IMR-90 (cell line): ENCODE measurements around the gene CWC22. TPM values are rescaled to one million over a fixed set of nuclear protein-coding genes. Genes with fewer than 3 reads are reported as not detected.

ENCODE experiments used
- ATAC-seq: fragments of 200-7000 bp; cut with Tn5 transposase; 2 replicates; pipeline ENCODE4 v1.9.1; 2020; ENCODE audit warnings: low read depth, mild to moderate bottlenecking, moderate library complexity
- BruUV-seq: library from RNA; stranded (reverse); fragments of 400-500 nt; replicated peaks from 2 replicates; lab custom pipeline; 2021; lab: Mats Ljungman, UMichigan
- CTCF ChIA-PET: fragments of 300-600 bp; formaldehyde crosslinking; extraction: SDS; loops from one replicate; lab custom pipeline; 2021; ENCODE audit warnings: antibody characterized with exemption; lab: Yijun Ruan, JAX
- POLR2A ChIA-PET: fragments of 300-600 bp; sonication (Branson Sonifier 250); formaldehyde crosslinking; loops from one replicate; lab custom pipeline; 2022; ENCODE audit warnings: antibody characterized with exemption; ENCODE audit not compliant: unreplicated experiment; lab: Charles Lee
- DNase-seq: peaks from one replicate; pipeline ENCODE4 v3.0.0; 2013
- H2AFZ ChIP-seq: replicated peaks from 2 replicates; pipeline ENCODE3; 2013; ENCODE audit warnings: low read length, mild to moderate bottlenecking; ENCODE audit not compliant: poor library complexity
- H2AK5ac ChIP-seq: 2 replicates; pipeline ENCODE4 v1.6.1; 2013; ENCODE audit warnings: low read depth, low read length, inconsistent platforms
- H2AK9ac ChIP-seq: replicated peaks from 2 replicates; pipeline ENCODE3; 2013; ENCODE audit warnings: mild to moderate bottlenecking, low read depth, low read length, moderate library complexity; ENCODE audit not compliant: poor library complexity
- H2BK120ac ChIP-seq: 2 replicates; pipeline ENCODE4 v1.6.1; 2013; ENCODE audit warnings: low read depth, low read length, inconsistent platforms
- H2BK15ac ChIP-seq: 3 replicates; pipeline ENCODE4 v1.6.1; 2013; ENCODE audit warnings: low read depth, low read length, inconsistent platforms
- H2BK20ac ChIP-seq: 2 replicates; pipeline ENCODE4 v1.6.1; 2013; ENCODE audit warnings: low read depth, mild to moderate bottlenecking, inconsistent platforms, low read length, moderate library complexity
- H2BK5ac ChIP-seq: 2 replicates; pipeline ENCODE4 v1.6.1; 2013; ENCODE audit warnings: mild to moderate bottlenecking, low read depth, low read length, inconsistent platforms; ENCODE audit not compliant: poor library complexity, severe bottlenecking
- H3K14ac ChIP-seq: replicated peaks from 2 replicates; pipeline ENCODE4 v1.6.1; 2013; ENCODE audit warnings: low read depth, low read length, inconsistent platforms
- H3K18ac ChIP-seq: 2 replicates; pipeline ENCODE4 v1.6.1; 2013; ENCODE audit warnings: low read depth, low read length, control low read depth
- H3K23ac ChIP-seq: 2 replicates; pipeline ENCODE4 v1.6.1; 2013; ENCODE audit warnings: low read depth, low read length, inconsistent platforms
- H3K27ac ChIP-seq: 2 replicates; pipeline ENCODE4 v1.5.1; 2013; ENCODE audit warnings: mild to moderate bottlenecking, control low read depth, low read length; ENCODE audit not compliant: insufficient read depth
- H3K27me3 ChIP-seq: 2 replicates; pipeline ENCODE4 v1.6.1; 2013; ENCODE audit warnings: low read length; ENCODE audit not compliant: control insufficient read depth, insufficient read depth
- H3K36me3 ChIP-seq: 2 replicates; pipeline ENCODE4 v1.6.1; 2013; ENCODE audit warnings: low read length, mixed read lengths; ENCODE audit not compliant: control insufficient read depth, insufficient read depth
- H3K4ac ChIP-seq: 2 replicates; pipeline ENCODE4 v1.6.1; 2013; ENCODE audit warnings: low read depth, low read length, inconsistent platforms
- H3K4me1 ChIP-seq: 2 replicates; pipeline ENCODE4 v1.6.1; 2013; ENCODE audit warnings: low read length, mixed read lengths; ENCODE audit not compliant: control insufficient read depth, insufficient read depth
- H3K4me2 ChIP-seq: 2 replicates; pipeline ENCODE4 v1.6.1; 2013; ENCODE audit warnings: low read depth, mild to moderate bottlenecking, control low read depth, low read length, moderate library complexity
- H3K4me3 ChIP-seq: 2 replicates; pipeline ENCODE4 v1.5.1; 2013; ENCODE audit warnings: low read depth, mild to moderate bottlenecking, control low read depth, low read length, moderate library complexity; ENCODE audit not compliant: insufficient read depth
- H3K56ac ChIP-seq: 2 replicates; pipeline ENCODE4 v1.6.1; 2013; ENCODE audit warnings: low read length, inconsistent platforms; ENCODE audit not compliant: insufficient read depth; ENCODE audit errors: extremely low read depth
- H3K79me1 ChIP-seq, 2 experiments: 2 replicates each; pipeline ENCODE4 v1.6.1; 2013; ENCODE audit warnings: low read length in 2 of 2, inconsistent platforms in 1 of 2, low read depth in 1 of 2
- H3K9ac ChIP-seq: 2 replicates; pipeline ENCODE4 v1.6.1; 2013; ENCODE audit warnings: low read depth, low read length, control low read depth
- H3K9me1 ChIP-seq: 2 replicates; pipeline ENCODE4 v1.6.1; 2013; ENCODE audit warnings: low read length, inconsistent platforms; ENCODE audit not compliant: insufficient read depth
- H3K9me3 ChIP-seq: 2 replicates; pipeline ENCODE4 v1.6.1; 2013; ENCODE audit warnings: low read length; ENCODE audit not compliant: control insufficient read depth, insufficient read depth
- H4K20me1 ChIP-seq: 2 replicates; pipeline ENCODE4 v1.6.1; 2013; ENCODE audit warnings: low read length, inconsistent platforms; ENCODE audit not compliant: insufficient read depth
- H4K5ac ChIP-seq: 2 replicates; pipeline ENCODE4 v1.6.1; 2013; ENCODE audit warnings: mild to moderate bottlenecking, low read depth, low read length, control low read depth
- H4K8ac ChIP-seq, 2 experiments: 2 replicates each; pipeline ENCODE4 v1.6.1; 2013; ENCODE audit warnings: low read depth in 2 of 2, low read length in 2 of 2, control low read depth in 1 of 2, inconsistent platforms in 1 of 2
- H4K91ac ChIP-seq: 2 replicates; pipeline ENCODE4 v1.6.1; 2013; ENCODE audit warnings: low read depth, low read length, inconsistent platforms; ENCODE audit not compliant: insufficient read depth
- CEBPB ChIP-seq: IDR thresholded peaks from 2 replicates; pipeline ENCODE4 v1.6.1; 2012; ENCODE audit warnings: low read depth, low read length, improper control_type of control experiment
- CHD1 ChIP-seq: IDR thresholded peaks from 2 replicates; pipeline ENCODE4 v1.6.1; 2012; ENCODE audit warnings: low read depth, low read length, improper control_type of control experiment
- MAFK ChIP-seq: IDR thresholded peaks from 2 replicates; pipeline ENCODE4 v1.6.1; 2012; ENCODE audit warnings: low read depth, low read length, improper control_type of control experiment
- MAZ ChIP-seq: IDR thresholded peaks from 2 replicates; pipeline ENCODE4 v1.6.1; 2012; ENCODE audit warnings: low read depth, mild to moderate bottlenecking, low read length, improper control_type of control experiment, moderate library complexity, borderline replicate concordance
- POLR2A ChIP-seq: IDR thresholded peaks from 2 replicates; pipeline ENCODE4 v1.6.1; 2012; ENCODE audit warnings: mild to moderate bottlenecking, low read depth, low read length
- RAD21 ChIP-seq: IDR thresholded peaks from 2 replicates; pipeline ENCODE4 v1.6.1; 2012; ENCODE audit warnings: low read length, improper control_type of control experiment
- SMC3 ChIP-seq: fragments of 150-350 bp; IDR thresholded peaks from 2 replicates; pipeline ENCODE4 v1.6.1; 2016; ENCODE audit warnings: low read depth, mild to moderate bottlenecking, antibody characterized with exemption, low read length, moderate library complexity
- USF2 ChIP-seq: fragments of 150-350 bp; IDR thresholded peaks from 2 replicates; pipeline ENCODE4 v1.6.1; 2017; ENCODE audit warnings: mild to moderate bottlenecking, antibody characterized with exemption, low read length, low read depth
- WGBS, 2 experiments: methylation state at CpG; one replicate each; pipeline versions ENCODE4 v1.1.5 to v1.1.7; 2013; ENCODE audit warnings: missing lambda C conversion rate in 2 of 2; ENCODE audit not compliant: insufficient read length in 1 of 2; ENCODE audit errors: extremely low coverage in 2 of 2; 5-methylcytosine and 5-hydroxymethylcytosine counted together
- dilution Hi-C: fragments of 300-500 bp; cut with HindIII; formaldehyde crosslinking; loops from one replicate; pipeline ENCODE4 v1.14.3; 2018; ENCODE audit warnings: low sequenced_read_pairs; ENCODE audit not compliant: unreplicated experiment
- in situ Hi-C: fragments of 300-500 bp; cut with MboI; formaldehyde crosslinking; loops from 3 replicates; pipeline ENCODE4 v1.14.3; 2019; ENCODE audit warnings: low sequenced_read_pairs, inconsistent platforms, mixed read lengths
- intact Hi-C: fragments of 100-400 bp; cut with micrococcal nuclease; formaldehyde crosslinking; loops from 2 replicates; pipeline ENCODE4 v1.10.0; 2022
- polyA plus RNA-seq, 3 experiments: library from polyadenylated mRNA; depleted of rRNA; stranded (reverse); fragments of >200 nt; gene quantifications; 2 replicates each; pipeline ENCODE4 v1.2.3, GENCODE V29; 2012; ENCODE audit warnings: low replicate concordance in 1 of 3
- total RNA-seq: library from RNA; depleted of rRNA; stranded (reverse); fragments of >200 nt; gene quantifications from 2 replicates; pipeline ENCODE4 v1.2.3, GENCODE V29; 2012
- TF ChIP-seq, protein P1 (sequence below): conservative IDR thresholded peaks from 2 replicates; pipeline ENCODE4 v1.5.1; 2012; ENCODE audit warnings: mild to moderate bottlenecking, low read depth, low read length, improper control_type of control experiment

Gene CWC22
- total and polyA plus RNA-seq, 2 of the 4 experiments (the other 2 are of a cell fraction) = 4.5 to 17.9 TPM

DNA sequence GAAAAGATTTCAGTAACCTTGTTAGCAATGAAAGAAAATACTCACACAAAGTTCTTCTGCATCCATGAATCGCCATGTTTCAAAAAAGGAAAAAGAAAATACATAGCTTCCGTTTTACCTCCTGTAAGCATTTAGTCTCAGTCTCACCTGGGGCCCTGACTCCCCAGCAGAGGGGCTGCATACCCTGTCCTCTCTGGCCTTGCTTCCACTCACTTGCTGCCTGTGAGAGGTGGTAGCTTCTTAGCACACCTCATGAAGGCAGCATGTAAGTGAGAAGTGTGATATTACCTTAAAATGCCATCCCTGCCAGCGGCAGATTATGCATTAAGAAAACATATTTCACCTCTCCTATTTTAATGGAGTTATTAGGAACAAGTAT lies 96.4 kb downstream of the CWC22 start:
- H3K23ac ChIP-seq = no peak overlapping the region
- H3K4ac ChIP-seq = no peak overlapping the region
- H3K4me3 ChIP-seq = no peak overlapping the region
- H3K79me1 ChIP-seq = no peaks in the 10 kb centered on the region
- H3K9ac ChIP-seq = no peak overlapping the region
- H4K8ac ChIP-seq = no peak overlapping the region
- no peak overlapping the region for H2AK5ac ChIP-seq
- H2AFZ ChIP-seq = no peak overlapping the region
- H3K4me1 ChIP-seq = no peaks in the 10 kb centered on the region
- peaks cover 4% of the 10 kb centered on the region for H3K27me3 ChIP-seq
- no peak overlapping the region for H4K5ac ChIP-seq
- no peak overlapping the region for H2BK20ac ChIP-seq
- CTCF ChIA-PET = no interaction called here
- H2BK5ac ChIP-seq = no peak overlapping the region
- H4K91ac ChIP-seq = no peak overlapping the region
- POLR2A ChIA-PET = no interaction called here
- TF ChIP-seq USF2 = no peak
- TF ChIP-seq RAD21 = no peak
- no peak for TF ChIP-seq SMC3
- no peak for TF ChIP-seq CEBPB
- no peak for TF ChIP-seq MAZ
- no peak for TF ChIP-seq POLR2A
- TF ChIP-seq, protein P1, sequence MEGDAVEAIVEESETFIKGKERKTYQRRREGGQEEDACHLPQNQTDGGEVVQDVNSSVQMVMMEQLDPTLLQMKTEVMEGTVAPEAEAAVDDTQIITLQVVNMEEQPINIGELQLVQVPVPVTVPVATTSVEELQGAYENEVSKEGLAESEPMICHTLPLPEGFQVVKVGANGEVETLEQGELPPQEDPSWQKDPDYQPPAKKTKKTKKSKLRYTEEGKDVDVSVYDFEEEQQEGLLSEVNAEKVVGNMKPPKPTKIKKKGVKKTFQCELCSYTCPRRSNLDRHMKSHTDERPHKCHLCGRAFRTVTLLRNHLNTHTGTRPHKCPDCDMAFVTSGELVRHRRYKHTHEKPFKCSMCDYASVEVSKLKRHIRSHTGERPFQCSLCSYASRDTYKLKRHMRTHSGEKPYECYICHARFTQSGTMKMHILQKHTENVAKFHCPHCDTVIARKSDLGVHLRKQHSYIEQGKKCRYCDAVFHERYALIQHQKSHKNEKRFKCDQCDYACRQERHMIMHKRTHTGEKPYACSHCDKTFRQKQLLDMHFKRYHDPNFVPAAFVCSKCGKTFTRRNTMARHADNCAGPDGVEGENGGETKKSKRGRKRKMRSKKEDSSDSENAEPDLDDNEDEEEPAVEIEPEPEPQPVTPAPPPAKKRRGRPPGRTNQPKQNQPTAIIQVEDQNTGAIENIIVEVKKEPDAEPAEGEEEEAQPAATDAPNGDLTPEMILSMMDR = no peak
- TF ChIP-seq CHD1 = no peak
- TF ChIP-seq MAFK = no peak
- intact Hi-C loops (no loop called here), dilution Hi-C loops (no loop called here), in situ Hi-C loops (no loop called here)
- no peaks in the 10 kb centered on the region for H3K9me3 ChIP-seq
- H2BK120ac ChIP-seq = no peak overlapping the region
- H2BK15ac ChIP-seq = no peak overlapping the region
- H2AK9ac ChIP-seq = no peak overlapping the region
- H4K20me1 ChIP-seq = no peaks in the 10 kb centered on the region
- no peak overlapping the region for H3K18ac ChIP-seq
- H3K27ac ChIP-seq = no peak overlapping the region
- BruUV-seq = no TSS peak
- no peak overlapping the region for H3K56ac ChIP-seq
- no peak for ATAC-seq
- H3K4me2 ChIP-seq = no peak overlapping the region
- no peak for DNase-seq
- no peaks in the 10 kb centered on the region for H3K36me3 ChIP-seq
- H3K14ac ChIP-seq = no peak overlapping the region
- no peaks in the 10 kb centered on the region for H3K9me1 ChIP-seq
- WGBS, 2 experiments = no CpG with 5 or more reads among the region's 3 CpGs
